ENCODE measurements around the gene MET. TPM values are rescaled to one million over a fixed set of nuclear protein-coding genes. Genes with fewer than 3 reads are reported as not detected.

MET gene
- total RNA-seq, 1 donor from 2014 or later = 23.6 TPM

DNA sequence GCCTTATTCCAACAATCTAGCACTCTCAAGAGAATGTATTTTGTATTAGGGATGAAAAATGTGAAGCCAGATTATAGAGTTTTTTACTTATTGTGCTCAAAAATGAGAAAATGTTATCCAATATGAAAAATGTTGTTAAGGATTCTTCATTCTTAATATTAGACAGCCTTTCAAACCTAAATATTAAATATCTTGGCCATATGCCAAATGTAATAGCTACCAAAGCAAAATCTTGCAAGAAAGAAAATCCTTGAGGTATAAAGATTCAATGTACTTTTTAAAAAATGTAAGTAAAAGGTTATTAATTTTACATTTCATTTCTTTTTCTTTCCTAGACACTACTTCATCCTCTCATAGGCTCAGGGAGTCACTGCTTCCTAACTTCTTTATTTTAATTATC lies 33.4 kb downstream of the MET start:
- no peak overlapping the region for H3K4me3 Mint-ChIP-seq (ENCODE audit: unreplicated experiment)
- no peak overlapping the region for H3K27ac Mint-ChIP-seq (ENCODE audit: unreplicated experiment)
- no peaks in the 10 kb centered on the region for H3K9me3 Mint-ChIP-seq (ENCODE audit: low read depth)
- DNase-seq (ENCODE audit: low spot score) = no peak
- no peaks in the 10 kb centered on the region for H3K27me3 Mint-ChIP-seq (ENCODE audit: low read depth)
- no peaks in the 10 kb centered on the region for H3K36me3 Mint-ChIP-seq (ENCODE audit: low read depth)
- H3K4me1 Mint-ChIP-seq (ENCODE audit: low read depth) = peaks cover 73% of the 10 kb centered on the region
- no peak for TF ChIP-seq CTCF (IDR thresholded peaks at IDR 0.05)

GRCh38 chr7:116706668-116707126 lies 34.7 kb downstream of the MET start:
- no peaks in the 10 kb centered on the region for H3K27me3 Mint-ChIP-seq (ENCODE audit: low read depth)
- H3K4me3 Mint-ChIP-seq (ENCODE audit: unreplicated experiment) = peak overlapping the region; percentile 57
- H3K36me3 Mint-ChIP-seq (ENCODE audit: low read depth) = no peaks in the 10 kb centered on the region
- H3K9me3 Mint-ChIP-seq (ENCODE audit: low read depth) = no peaks in the 10 kb centered on the region
- no peak for TF ChIP-seq CTCF (IDR thresholded peaks at IDR 0.05)
- H3K27ac Mint-ChIP-seq (ENCODE audit: unreplicated experiment) = peak overlapping the region; percentile 87
- H3K4me1 Mint-ChIP-seq (ENCODE audit: low read depth) = peaks cover 74% of the 10 kb centered on the region
- DNase-seq (ENCODE audit: low spot score) = no peak

DNA sequence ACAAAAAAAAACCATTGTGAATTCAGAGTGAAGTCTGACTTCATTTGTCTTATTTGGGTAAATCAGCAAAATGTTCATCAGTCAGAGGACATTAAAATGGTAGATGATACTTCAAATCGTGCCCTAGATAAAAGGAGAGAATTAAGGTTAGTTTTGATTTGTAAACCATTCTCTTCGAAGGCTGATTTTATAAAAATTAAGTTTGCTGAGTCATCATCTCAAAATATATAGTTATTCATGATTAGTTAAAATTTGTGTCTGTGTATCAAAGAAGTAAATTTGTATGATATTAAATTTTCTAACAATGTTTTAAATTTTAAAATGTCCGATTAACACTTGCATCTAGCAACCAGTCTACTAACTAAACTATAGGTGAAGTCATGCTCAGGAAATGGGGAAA lies 35.3 kb downstream of the MET start:
- no peak for DNase-seq (ENCODE audit: low spot score)
- no peak for TF ChIP-seq CTCF (IDR thresholded peaks at IDR 0.05)
- Mint-ChIP-seq H3K27ac (ENCODE audit: unreplicated experiment) (peak overlapping the region; percentile 87), H3K4me3 (ENCODE audit: unreplicated experiment) (peak overlapping the region; percentile 57), H3K27me3 (ENCODE audit: low read depth) (no peaks in the 10 kb centered on the region), H3K9me3 (ENCODE audit: low read depth) (no peaks in the 10 kb centered on the region), H3K36me3 (ENCODE audit: low read depth) (no peaks in the 10 kb centered on the region), H3K4me1 (ENCODE audit: low read depth) (peaks cover 77% of the 10 kb centered on the region)

DNA sequence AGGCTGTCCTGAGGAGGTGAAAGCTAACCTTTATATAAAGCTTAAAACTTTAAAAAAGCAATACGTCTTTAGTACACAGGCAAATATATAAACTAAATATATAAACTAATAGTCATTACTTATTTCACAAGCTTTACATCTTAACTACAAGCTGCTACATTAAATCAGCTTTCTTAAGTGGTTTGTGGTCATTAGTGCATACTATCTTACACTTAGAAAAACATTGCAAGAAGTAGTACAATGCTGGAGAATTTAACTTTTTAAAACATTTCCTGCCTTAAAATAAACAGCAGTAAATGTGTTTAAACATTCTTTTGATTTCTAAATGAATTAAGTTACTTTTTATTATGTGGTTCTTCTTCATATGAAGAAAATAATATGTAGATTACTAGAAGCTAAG lies 36.3 kb downstream of the MET start:
- H3K36me3 Mint-ChIP-seq (ENCODE audit: low read depth) = no peaks in the 10 kb centered on the region
- no peak for TF ChIP-seq CTCF (IDR thresholded peaks at IDR 0.05)
- H3K27ac Mint-ChIP-seq (ENCODE audit: unreplicated experiment) = peak overlapping the region; percentile 38
- no peak for DNase-seq (ENCODE audit: low spot score)
- H3K27me3 Mint-ChIP-seq (ENCODE audit: low read depth) = no peaks in the 10 kb centered on the region
- no peak overlapping the region for H3K4me3 Mint-ChIP-seq (ENCODE audit: unreplicated experiment)
- H3K4me1 Mint-ChIP-seq (ENCODE audit: low read depth) = peaks cover 74% of the 10 kb centered on the region
- no peaks in the 10 kb centered on the region for H3K9me3 Mint-ChIP-seq (ENCODE audit: low read depth)

- no peaks in the 10 kb centered on the region for H3K9me3 Mint-ChIP-seq (ENCODE audit: low read depth)
- H3K36me3 Mint-ChIP-seq (ENCODE audit: low read depth) = no peaks in the 10 kb centered on the region
- TF ChIP-seq CTCF (IDR thresholded peaks at IDR 0.05) = no peak
- no peaks in the 10 kb centered on the region for H3K27me3 Mint-ChIP-seq (ENCODE audit: low read depth)
- H3K4me3 Mint-ChIP-seq (ENCODE audit: unreplicated experiment) = no peak overlapping the region
- peaks cover 79% of the 10 kb centered on the region for H3K4me1 Mint-ChIP-seq (ENCODE audit: low read depth)
- peak overlapping the region; percentile 52 for H3K27ac Mint-ChIP-seq (ENCODE audit: unreplicated experiment)
- no peak for DNase-seq (ENCODE audit: low spot score)
These were observed 36.9 kb downstream of the MET start for GRCh38 chr7:116708861-116709260.

All from chondrocyte (in vitro differentiated cells).